Neural crest cell (in vitro differentiated cells): Measurements from ENCODE around the gene TGM2. TPM values are rescaled to one million over a fixed set of nuclear protein-coding genes. Genes with fewer than 3 reads are reported as not detected.
A peak's percentile ranks its signal among the peaks of the same experiment; 100 is the strongest.

Source experiments
- DNase-seq: peaks from one replicate; pipeline ENCODE4 v3.0.0; 2021; ENCODE audit warnings: low read depth, mixed read lengths, low spot score
- H3K27ac Mint-ChIP-seq: one replicate; pipeline ENCODE4 v1.8.0; 2021; ENCODE audit warnings: mild to moderate bottlenecking, mixed read lengths; ENCODE audit not compliant: unreplicated experiment
- H3K27me3 Mint-ChIP-seq: 2 replicates; pipeline ENCODE4 v1.8.0; 2021; ENCODE audit warnings: low read depth, mild to moderate bottlenecking, mixed read lengths
- H3K36me3 Mint-ChIP-seq: 2 replicates; pipeline ENCODE4 v1.8.0; 2021; ENCODE audit warnings: low read depth, mild to moderate bottlenecking, mixed read lengths
- H3K4me1 Mint-ChIP-seq: 2 replicates; pipeline ENCODE4 v1.8.0; 2021; ENCODE audit warnings: mixed read lengths
- H3K4me3 Mint-ChIP-seq: one replicate; pipeline ENCODE4 v1.8.0; 2021; ENCODE audit warnings: mild to moderate bottlenecking, mixed read lengths
- H3K9me3 Mint-ChIP-seq: 2 replicates; pipeline ENCODE4 v1.8.0; 2021; ENCODE audit warnings: mixed read lengths
- total RNA-seq: library from RNA; stranded (reverse); gene quantifications from 2 replicates; pipeline ENCODE4 v1.2.1, GENCODE V29; 2021
- TF ChIP-seq, protein P1 (sequence below): fragments of 200-600 bp; sonication (generic); conservative IDR thresholded peaks from 2 replicates; pipeline ENCODE4 v1.5.0; 2021; ENCODE audit warnings: antibody characterized with exemption, mild to moderate bottlenecking

Gene TGM2
- total RNA-seq, 1 donor from 2014 or later = 1.4 TPM

DNA sequence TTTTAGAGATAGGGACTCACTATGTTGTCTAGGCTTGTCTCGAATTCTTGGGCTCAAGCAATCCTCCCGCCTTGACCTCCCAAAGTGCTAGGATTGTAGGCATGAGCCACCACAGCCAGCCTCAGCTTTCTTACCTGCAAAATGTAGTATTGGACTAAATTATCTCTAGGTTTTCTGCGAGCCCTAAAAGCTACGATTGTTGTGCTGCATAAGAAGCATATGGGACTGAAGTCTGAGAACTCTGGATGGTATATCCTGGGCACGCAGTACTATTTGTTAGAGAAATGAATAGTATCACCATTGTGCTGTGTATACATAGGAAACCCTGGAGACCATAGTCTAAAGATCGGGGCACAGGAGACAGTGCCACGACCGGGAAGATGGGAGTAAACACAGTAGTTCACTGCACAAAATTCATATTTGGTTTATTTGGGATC, 71.4 kb downstream of the TGM2 start:
- no peak for DNase-seq
- peaks cover 2% of the 10 kb centered on the region for H3K36me3 Mint-ChIP-seq
- no peak overlapping the region for H3K4me3 Mint-ChIP-seq
- TF ChIP-seq, protein P1, sequence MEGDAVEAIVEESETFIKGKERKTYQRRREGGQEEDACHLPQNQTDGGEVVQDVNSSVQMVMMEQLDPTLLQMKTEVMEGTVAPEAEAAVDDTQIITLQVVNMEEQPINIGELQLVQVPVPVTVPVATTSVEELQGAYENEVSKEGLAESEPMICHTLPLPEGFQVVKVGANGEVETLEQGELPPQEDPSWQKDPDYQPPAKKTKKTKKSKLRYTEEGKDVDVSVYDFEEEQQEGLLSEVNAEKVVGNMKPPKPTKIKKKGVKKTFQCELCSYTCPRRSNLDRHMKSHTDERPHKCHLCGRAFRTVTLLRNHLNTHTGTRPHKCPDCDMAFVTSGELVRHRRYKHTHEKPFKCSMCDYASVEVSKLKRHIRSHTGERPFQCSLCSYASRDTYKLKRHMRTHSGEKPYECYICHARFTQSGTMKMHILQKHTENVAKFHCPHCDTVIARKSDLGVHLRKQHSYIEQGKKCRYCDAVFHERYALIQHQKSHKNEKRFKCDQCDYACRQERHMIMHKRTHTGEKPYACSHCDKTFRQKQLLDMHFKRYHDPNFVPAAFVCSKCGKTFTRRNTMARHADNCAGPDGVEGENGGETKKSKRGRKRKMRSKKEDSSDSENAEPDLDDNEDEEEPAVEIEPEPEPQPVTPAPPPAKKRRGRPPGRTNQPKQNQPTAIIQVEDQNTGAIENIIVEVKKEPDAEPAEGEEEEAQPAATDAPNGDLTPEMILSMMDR = no peak
- H3K4me1 Mint-ChIP-seq = peaks cover 45% of the 10 kb centered on the region
- H3K27me3 Mint-ChIP-seq = no peaks in the 10 kb centered on the region
- no peaks in the 10 kb centered on the region for H3K9me3 Mint-ChIP-seq
- H3K27ac Mint-ChIP-seq = no peak overlapping the region

DNA sequence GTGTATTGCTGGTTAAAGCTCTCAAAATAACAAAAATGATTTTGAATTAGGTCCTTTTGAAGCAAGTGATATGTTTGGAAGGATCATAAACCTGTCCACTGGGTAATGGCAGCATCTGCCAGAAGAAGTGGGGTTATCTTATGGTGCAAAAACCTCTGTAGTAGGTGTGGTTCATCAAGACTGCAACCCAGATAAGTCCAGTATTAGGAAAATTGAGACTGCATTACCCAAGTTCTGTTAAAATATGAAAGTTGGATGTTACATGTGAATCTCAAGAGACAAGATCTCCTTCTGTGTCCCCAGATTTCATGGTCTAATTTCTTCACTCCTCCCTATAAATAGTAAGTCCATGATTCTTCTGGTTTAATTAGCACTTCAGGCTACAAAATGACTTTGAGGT, 72.2 kb downstream of the TGM2 start:
- TF ChIP-seq, protein P1 = no peak
- Mint-ChIP-seq H3K9me3 (no peaks in the 10 kb centered on the region), H3K4me1 (peaks cover 47% of the 10 kb centered on the region), H3K4me3 (no peak overlapping the region), H3K36me3 (peaks cover 5% of the 10 kb centered on the region), H3K27me3 (no peaks in the 10 kb centered on the region), H3K27ac (no peak overlapping the region)
- DNase-seq = no peak

DNA sequence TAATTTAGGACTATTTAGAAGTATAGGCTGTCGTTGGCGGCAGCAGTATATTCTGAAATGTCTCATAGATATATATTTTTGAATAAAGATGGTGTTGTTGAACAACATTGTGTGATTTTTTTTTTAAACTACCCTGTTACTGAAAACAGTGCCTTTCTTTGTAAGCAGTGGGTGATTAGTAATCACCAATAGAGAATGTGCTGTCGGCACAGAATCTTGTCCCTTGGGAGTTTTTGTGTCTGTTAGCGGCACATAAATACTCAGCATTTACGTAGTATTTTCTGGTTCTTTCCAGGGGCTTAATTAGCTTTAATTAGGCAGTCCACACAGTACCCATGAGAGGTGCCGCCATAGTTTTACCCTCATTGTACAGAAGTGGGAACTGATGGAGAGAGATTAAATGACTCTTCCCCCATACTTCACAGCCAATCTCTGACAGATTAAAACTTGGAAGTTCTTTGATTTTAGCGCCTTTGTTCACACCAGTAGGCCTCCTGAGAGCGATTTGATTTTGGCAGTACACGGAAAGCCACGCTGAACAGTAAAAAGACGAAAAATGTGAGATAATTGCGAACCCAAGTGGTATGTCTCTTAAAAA, 72.7 kb downstream of the TGM2 start:
- no peaks in the 10 kb centered on the region for H3K27me3 Mint-ChIP-seq
- TF ChIP-seq, protein P1 = no peak
- peak overlapping the region; percentile 27 for H3K4me3 Mint-ChIP-seq
- H3K9me3 Mint-ChIP-seq = no peaks in the 10 kb centered on the region
- H3K4me1 Mint-ChIP-seq = peaks cover 47% of the 10 kb centered on the region
- H3K27ac Mint-ChIP-seq = peak overlapping the region; percentile 90
- H3K36me3 Mint-ChIP-seq = peaks cover 5% of the 10 kb centered on the region
- DNase-seq = no peak

DNA sequence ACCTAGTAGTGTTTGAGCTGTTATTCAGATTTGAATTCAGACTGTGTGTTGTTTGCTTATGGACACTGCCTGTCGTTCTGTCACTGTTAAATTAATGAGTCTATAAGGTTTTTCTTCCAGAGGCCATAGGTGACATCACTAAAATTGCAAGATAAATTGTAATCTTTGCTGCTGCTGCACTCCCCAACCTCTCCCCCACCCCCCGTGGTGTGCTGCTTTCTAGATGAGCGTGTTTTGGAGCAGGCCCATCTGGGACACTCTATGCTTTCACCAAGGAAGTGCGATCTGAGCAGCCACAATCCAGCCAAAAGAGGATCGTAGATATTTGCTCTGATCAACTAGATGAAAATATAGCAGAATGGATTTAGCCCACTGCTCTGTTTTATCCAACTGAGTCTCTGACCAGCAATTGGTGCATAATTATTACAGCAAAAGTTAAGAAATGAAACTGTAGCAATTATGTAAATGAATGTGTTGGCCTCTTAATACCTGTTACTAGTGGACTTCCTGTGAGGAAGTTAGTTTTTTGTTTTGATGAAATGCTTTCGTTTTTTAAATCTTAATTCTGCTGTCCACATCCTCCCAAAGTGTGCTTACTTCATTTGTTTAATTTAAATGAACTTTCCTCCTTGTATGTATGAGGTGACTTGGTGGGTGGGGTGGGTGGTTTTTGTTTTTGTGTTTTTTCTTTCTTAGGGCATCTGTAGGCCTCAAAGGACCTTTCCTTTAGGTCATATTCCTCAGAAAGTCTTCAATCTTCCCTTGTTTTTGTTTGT, 73.4 kb downstream of the TGM2 start:
- peaks cover 47% of the 10 kb centered on the region for H3K4me1 Mint-ChIP-seq
- TF ChIP-seq, protein P1 = no peak
- H3K27me3 Mint-ChIP-seq = no peaks in the 10 kb centered on the region
- H3K36me3 Mint-ChIP-seq = peaks cover 5% of the 10 kb centered on the region
- DNase-seq = no peak
- H3K9me3 Mint-ChIP-seq = no peaks in the 10 kb centered on the region
- peak overlapping the region; percentile 90 for H3K27ac Mint-ChIP-seq
- no peak overlapping the region for H3K4me3 Mint-ChIP-seq

DNA sequence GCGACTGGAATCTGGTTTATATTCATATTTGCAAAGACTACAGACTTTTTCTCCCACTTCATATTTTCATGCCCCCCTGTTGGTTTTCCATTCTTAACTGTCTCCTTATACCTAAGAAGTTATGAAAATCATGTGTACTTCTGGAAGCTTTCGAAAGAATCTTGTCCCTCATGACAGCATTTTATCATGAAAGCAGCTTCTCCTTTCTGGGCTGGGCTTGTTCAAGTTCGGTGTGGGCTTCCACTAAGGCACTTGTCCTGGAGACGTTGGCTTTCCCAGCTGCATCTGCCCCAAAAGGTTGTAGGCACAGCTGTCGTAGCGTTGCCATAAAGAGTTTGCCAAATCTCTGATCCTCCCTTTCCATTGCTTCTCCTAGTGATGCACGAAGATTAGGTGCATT, 75.0 kb downstream of the TGM2 start:
- TF ChIP-seq, protein P1 = no peak
- Mint-ChIP-seq H3K4me3 (no peak overlapping the region), H3K27ac (no peak overlapping the region), H3K36me3 (peaks cover 7% of the 10 kb centered on the region), H3K27me3 (no peaks in the 10 kb centered on the region), H3K4me1 (peaks cover 41% of the 10 kb centered on the region), H3K9me3 (no peaks in the 10 kb centered on the region)
- no peak for DNase-seq
